Fibroblast of skin of left quadriceps (primary cell): ENCODE results near the gene PHGDH.

Source experiments
- DNase-seq, 2 experiments: peaks; one replicate each; pipeline ENCODE4 v3.0.0-alpha.2; 2013; ENCODE audit warnings: low read depth in 2 of 2

The PHGDH gene

GRCh38 chr1:119731741-119732430 is 20.2 kb downstream of the PHGDH start:
- no peak for DNase-seq

- DNase-seq: no peak
Observed at GRCh38 chr1:119732465-119733168, 20.9 kb downstream of the PHGDH start.

- DNase-seq: no peak
Observed at GRCh38 chr1:119733754-119734153, 22.0 kb downstream of the PHGDH start.

- DNase-seq: no peak
Observed at GRCh38 chr1:119735217-119735616, 23.5 kb downstream of the PHGDH start.

GRCh38 chr1:119736649-119737039 is 24.9 kb downstream of the PHGDH start:
- DNase-seq: no peak

GRCh38 chr1:119737040-119737682 is 25.4 kb downstream of the PHGDH start:
- no peak for DNase-seq

- no peak for DNase-seq
Observed at GRCh38 chr1:119738100-119738720, 26.5 kb downstream of the PHGDH start.

GRCh38 chr1:119739150-119739549 is 27.4 kb downstream of the PHGDH start:
- no peak for DNase-seq

- no peak for DNase-seq
Observed at GRCh38 chr1:119740261-119740660, 28.5 kb downstream of the PHGDH start.

GRCh38 chr1:119740896-119741780 is 29.4 kb downstream of the PHGDH start:
- no peak for DNase-seq

GRCh38 chr1:119742202-119742601 is 30.5 kb downstream of the PHGDH start:
- DNase-seq: no peak

GRCh38 chr1:119742677-119743076 is 30.9 kb downstream of the PHGDH start:
- no peak for DNase-seq

- DNase-seq: no peak
Observed at GRCh38 chr1:119743308-119743707, 31.6 kb downstream of the PHGDH start.

- peak; percentile 55 to 57 for DNase-seq
Observed at GRCh38 chr1:119743776-119744597, 32.3 kb downstream of the PHGDH start.

GRCh38 chr1:119744598-119744942 is 32.8 kb downstream of the PHGDH start:
- DNase-seq: no peak

GRCh38 chr1:119745034-119745433 is 33.3 kb downstream of the PHGDH start:
- no peak for DNase-seq

- no peak for DNase-seq
Observed at GRCh38 chr1:119747451-119747850, 35.7 kb downstream of the PHGDH start.

GRCh38 chr1:119748040-119748439 is 36.3 kb downstream of the PHGDH start:
- DNase-seq: no peak

- DNase-seq: no peak
Observed at GRCh38 chr1:119752592-119752991, 40.9 kb downstream of the PHGDH start.

GRCh38 chr1:119758584-119758983 is 46.9 kb downstream of the PHGDH start:
- DNase-seq: no peak

- DNase-seq: no peak
Observed at GRCh38 chr1:119762409-119762808, 50.7 kb downstream of the PHGDH start.
